Measurements from ENCODE around the gene FNIP1.

- TF ChIP-seq, protein P1, sequence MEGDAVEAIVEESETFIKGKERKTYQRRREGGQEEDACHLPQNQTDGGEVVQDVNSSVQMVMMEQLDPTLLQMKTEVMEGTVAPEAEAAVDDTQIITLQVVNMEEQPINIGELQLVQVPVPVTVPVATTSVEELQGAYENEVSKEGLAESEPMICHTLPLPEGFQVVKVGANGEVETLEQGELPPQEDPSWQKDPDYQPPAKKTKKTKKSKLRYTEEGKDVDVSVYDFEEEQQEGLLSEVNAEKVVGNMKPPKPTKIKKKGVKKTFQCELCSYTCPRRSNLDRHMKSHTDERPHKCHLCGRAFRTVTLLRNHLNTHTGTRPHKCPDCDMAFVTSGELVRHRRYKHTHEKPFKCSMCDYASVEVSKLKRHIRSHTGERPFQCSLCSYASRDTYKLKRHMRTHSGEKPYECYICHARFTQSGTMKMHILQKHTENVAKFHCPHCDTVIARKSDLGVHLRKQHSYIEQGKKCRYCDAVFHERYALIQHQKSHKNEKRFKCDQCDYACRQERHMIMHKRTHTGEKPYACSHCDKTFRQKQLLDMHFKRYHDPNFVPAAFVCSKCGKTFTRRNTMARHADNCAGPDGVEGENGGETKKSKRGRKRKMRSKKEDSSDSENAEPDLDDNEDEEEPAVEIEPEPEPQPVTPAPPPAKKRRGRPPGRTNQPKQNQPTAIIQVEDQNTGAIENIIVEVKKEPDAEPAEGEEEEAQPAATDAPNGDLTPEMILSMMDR (IDR thresholded peaks at IDR 0.05), result no peak
- no peak for TF ChIP-seq EP300 (IDR thresholded peaks at IDR 0.05; ENCODE audit: low read depth)
- no peak for TF ChIP-seq POLR2A (IDR thresholded peaks at IDR 0.05)
- TF ChIP-seq POLR2AphosphoS5 (IDR thresholded peaks at IDR 0.05), result no peak
These were observed 2.2 kb downstream of the FNIP1 start for GRCh38 chr5:131794586-131794985.

Measured in transverse colon (tissue), 4 donors.